ENCODE data around the gene OSBP. TPM values are rescaled to one million over a fixed set of nuclear protein-coding genes. Genes with fewer than 3 reads are reported as not detected.

OSBP gene
- polyA plus RNA-seq, 2 of the 4 experiments (the other 2 are of a cell fraction), result 25.9 to 31.7 TPM

GRCh38 chr11:59611570-59612565 lies 3.7 kb downstream of the OSBP start:
- CTCF ChIA-PET, result interaction anchor here (0.8 to 1.3 kb wide), 2 partner anchors 30 to 75 kb away, joined by 5 read pairs; no protein-coding TSS in a partner anchor
- no peak for ATAC-seq
- FAIRE-seq, result no peak
- peak overlapping the region; percentile 13; the same call in 2 of the 3 replicates for H3K4me2 ChIP-seq
- H3K27ac ChIP-seq, result no peak overlapping the region
- TF ChIP-seq MAFK (IDR thresholded peaks at IDR 0.05; ENCODE audit: partially characterized antibody) (no peak), REST (IDR thresholded peaks at IDR 0.05) (no peak), RAD21 (conservative IDR thresholded peaks at IDR 0.05 in 1 of 2, IDR thresholded peaks at IDR 0.05 in 1 of 2) (no peak), HOXA7 (CRISPR knock-in tag; IDR thresholded peaks at IDR 0.05) (no peak), ZSCAN20 (CRISPR knock-in tag; IDR thresholded peaks at IDR 0.05) (no peak), ATOH8 (CRISPR knock-in tag; IDR thresholded peaks at IDR 0.05; ENCODE audit: low read depth) (no peak), TFCP2L1 (CRISPR knock-in tag; IDR thresholded peaks at IDR 0.05) (no peak), KDM5A (IDR thresholded peaks at IDR 0.05) (no peak)
- no peak overlapping the region for H3K4me3 ChIP-seq
- H3K9me3 ChIP-seq, result no peaks in the 10 kb centered on the region
- 80% methylated on average over 6 of the region's 6 CpGs for WGBS (ENCODE audit: missing lambda C conversion rate)
- H3K4me1 ChIP-seq, result peaks cover 29% of the 10 kb centered on the region; the same call in 2 of the 3 replicates
- POLR2A ChIA-PET, result no interaction called here
- DNase-seq (ENCODE audit: low read depth in 1 of 2, low spot score in 1 of 2), result no peak

GRCh38 chr11:59610289-59610688 lies 5.3 kb downstream of the OSBP start:
- H3K4me2 ChIP-seq, result no peak overlapping the region
- ChIA-PET CTCF (interaction anchor here (0.9 kb wide), 1 partner anchor 45 kb away, joined by 3 read pairs; no protein-coding TSS in a partner anchor), POLR2A (no interaction called here)
- no peak overlapping the region for H3K27ac ChIP-seq
- TF ChIP-seq TFCP2L1 (CRISPR knock-in tag; IDR thresholded peaks at IDR 0.05) (no peak), CHD4 (IDR thresholded peaks at IDR 0.05; ENCODE audit: borderline replicate concordance) (no peak), CEBPB (IDR thresholded peaks at IDR 0.05) (no peak), NFE2L2 (conservative IDR thresholded peaks at IDR 0.05; ENCODE audit: low read length) (no peak), NR3C1 (IDR thresholded peaks at IDR 0.05) (no peak), HOXB13 (CRISPR knock-in tag; IDR thresholded peaks at IDR 0.05; ENCODE audit: low read depth) (no peak), PHF8 (IDR thresholded peaks at IDR 0.05; ENCODE audit: borderline replicate concordance, low read depth) (no peak)
- peaks cover 29% of the 10 kb centered on the region; the same call in 2 of the 3 replicates for H3K4me1 ChIP-seq
- WGBS (ENCODE audit: missing lambda C conversion rate), result 95% methylated on average over 7 of the region's 7 CpGs
- no peak overlapping the region for H3K4me3 ChIP-seq
- no peaks in the 10 kb centered on the region for H3K9me3 ChIP-seq
- ATAC-seq, result no peak
- no peak for DNase-seq (ENCODE audit: low read depth in 1 of 2, low spot score in 1 of 2)
- no peak for FAIRE-seq

GRCh38 chr11:59607703-59608454 lies 7.7 kb downstream of the OSBP start:
- DNase-seq (ENCODE audit: low read depth in 1 of 2, low spot score in 1 of 2) (no peak), FAIRE-seq (no peak), ATAC-seq (no peak)
- Histone ChIP-seq H3K4me2 (no peak overlapping the region), H3K9me3 (no peaks in the 10 kb centered on the region), H3K4me3 (no peak overlapping the region), H3K27ac (no peak overlapping the region), H3K4me1 (peaks cover 15% of the 10 kb centered on the region; the same call in 2 of the 3 replicates)
- TF ChIP-seq MAFK (IDR thresholded peaks at IDR 0.05; ENCODE audit: partially characterized antibody), result peak; percentile 74
- TF ChIP-seq JUNB (IDR thresholded peaks at IDR 0.05), result no peak
- no peak for TF ChIP-seq ESRRA (IDR thresholded peaks at IDR 0.05; ENCODE audit: borderline replicate concordance, low read length)
- no peak for TF ChIP-seq HEYL (CRISPR knock-in tag; IDR thresholded peaks at IDR 0.05)
- ChIA-PET CTCF (interaction anchor here (1.0 kb wide), 1 partner anchor 25 kb away, joined by 3 read pairs; no protein-coding TSS in a partner anchor), POLR2A (no interaction called here)
- 84% methylated on average over 6 of the region's 6 CpGs for WGBS (ENCODE audit: missing lambda C conversion rate)
